A549 (cell line): Measurements from ENCODE around the gene SLC7A11.

ENCODE experiments used
- CEBPB ChIP-seq, 2 experiments: fragments of >200 bp in 1 of 2; sonication (Bioruptor Twin) in 1 of 2; formaldehyde crosslinking in 1 of 2; IDR thresholded peaks; 2 replicates each; pipeline ENCODE4 v1.6.1; 2012 to 2016
- CHD2 ChIP-seq: fragments of 150-350 bp; IDR thresholded peaks from 2 replicates; pipeline ENCODE4 v1.6.1; 2014; ENCODE audit warnings: low read length; ENCODE audit not compliant: partially characterized antibody
- CTCF ChIP-seq: fragments of >200 bp; sonication (Bioruptor Twin); formaldehyde crosslinking; IDR thresholded peaks from 3 replicates; pipeline ENCODE4 v1.5.1; 2016
- JUN ChIP-seq, 2 experiments: fragments of >200 bp; sonication (Bioruptor Twin); formaldehyde crosslinking; IDR thresholded peaks; 2 replicates in 1 of 2; 3 replicates in 1 of 2; pipeline ENCODE4 v1.6.1; 2016 to 2017
- MAX ChIP-seq: IDR thresholded peaks from 2 replicates; pipeline ENCODE4 v1.6.1; 2012
- POLR2A ChIP-seq: IDR thresholded peaks from 2 replicates; pipeline ENCODE4 v1.6.1; 2012; ENCODE audit warnings: mild to moderate bottlenecking, low read length
- POLR2AphosphoS2 ChIP-seq: conservative IDR thresholded peaks from 2 replicates; pipeline ENCODE4 v1.6.1; 2012; ENCODE audit warnings: low read length, improper control_type of control experiment, inconsistent platforms
- RAD21 ChIP-seq, 2 experiments: fragments of >200 bp in 1 of 2; sonication (Bioruptor Twin) in 1 of 2; formaldehyde crosslinking in 1 of 2; IDR thresholded peaks in 1 of 2; conservative IDR thresholded peaks in 1 of 2; 2 replicates in 1 of 2; 3 replicates in 1 of 2; pipeline ENCODE4 v1.6.1; 2012 to 2018; ENCODE audit warnings: inconsistent platforms in 1 of 2
- RFX5 ChIP-seq: fragments of 450-650 bp; IDR thresholded peaks from 2 replicates; pipeline ENCODE4 v1.7.1; 2014; ENCODE audit warnings: antibody characterized with exemption, mild to moderate bottlenecking, moderate library complexity

GRCh38 chr4:138249132-138249531 is 7.0 kb upstream of the SLC7A11 start:
- no peak for TF ChIP-seq CHD2
- no peak for TF ChIP-seq JUN (IDR thresholded peaks at IDR 0.05)
- TF ChIP-seq POLR2A, result no peak
- no peak for TF ChIP-seq RAD21 (conservative IDR thresholded peaks at IDR 0.05 in 1 of 2, IDR thresholded peaks at IDR 0.05 in 1 of 2)
- no peak for TF ChIP-seq CEBPB (IDR thresholded peaks at IDR 0.05)
- TF ChIP-seq RFX5, result no peak
- TF ChIP-seq CTCF, result no peak
- TF ChIP-seq POLR2AphosphoS2, result no peak
- TF ChIP-seq MAX, result no peak
